Measurements from ENCODE around the gene CHID1.

CHID1 gene

GRCh38 chr11:841981-842369 lies 68.6 kb downstream of the CHID1 start:
- TF ChIP-seq MAX (IDR thresholded peaks at IDR 0.05) (no peak), YY1 (IDR thresholded peaks at IDR 0.05; ENCODE audit: low read depth) (no peak), ZBTB7A (IDR thresholded peaks at IDR 0.05; ENCODE audit: low read depth) (peak; percentile 66; the same call in 1 of the 2 replicates), USF1 (IDR thresholded peaks at IDR 0.05) (no peak), NFIC (IDR thresholded peaks at IDR 0.05) (no peak), TCF12 (IDR thresholded peaks at IDR 0.05; ENCODE audit: low read depth) (no peak), CEBPB (IDR thresholded peaks at IDR 0.05) (no peak)

- TF ChIP-seq YY1 (IDR thresholded peaks at IDR 0.05; ENCODE audit: low read depth), result no peak
- no peak for TF ChIP-seq MAX (IDR thresholded peaks at IDR 0.05)
- no peak for TF ChIP-seq USF1 (IDR thresholded peaks at IDR 0.05)
Measured at GRCh38 chr11:839875-840617, 70.6 kb downstream of the CHID1 start.

- no peak for TF ChIP-seq REST (IDR thresholded peaks at IDR 0.05; ENCODE audit: low read depth)
- TF ChIP-seq ZBTB7A (IDR thresholded peaks at IDR 0.05; ENCODE audit: low read depth), result no peak
- TF ChIP-seq EGR1 (IDR thresholded peaks at IDR 0.05), result no peak
- TF ChIP-seq TCF12 (IDR thresholded peaks at IDR 0.05; ENCODE audit: low read depth), result 0 out of 2 replicates have a peak, but pooled peaks have one; percentile 1
- no peak for TF ChIP-seq CREB1 (IDR thresholded peaks at IDR 0.05; ENCODE audit: low read depth)
- TF ChIP-seq TAF1 (IDR thresholded peaks at IDR 0.05; ENCODE audit: low read depth), result no peak
- TF ChIP-seq NFIC (IDR thresholded peaks at IDR 0.05), result no peak
- TF ChIP-seq USF1 (IDR thresholded peaks at IDR 0.05), result no peak
Measured at GRCh38 chr11:839280-839623, 71.4 kb downstream of the CHID1 start.

- TF ChIP-seq TAF1 (IDR thresholded peaks at IDR 0.05; ENCODE audit: low read depth), result no peak
- TF ChIP-seq USF1 (IDR thresholded peaks at IDR 0.05), result peak; percentile 67
- TF ChIP-seq RAD21 (IDR thresholded peaks at IDR 0.05; ENCODE audit: low read depth), result no peak
- no peak for TF ChIP-seq NFIC (IDR thresholded peaks at IDR 0.05)
- TF ChIP-seq MAX (IDR thresholded peaks at IDR 0.05), result peak; percentile 76; the same call in 1 of the 2 replicates
- no peak for TF ChIP-seq YY1 (IDR thresholded peaks at IDR 0.05; ENCODE audit: low read depth)
- peak; percentile 19; the same call in 1 of the 2 replicates for TF ChIP-seq TEAD4 (IDR thresholded peaks at IDR 0.05)
Measured at GRCh38 chr11:838441-839279, 72.0 kb downstream of the CHID1 start.

- no peak for TF ChIP-seq FOXM1 (IDR thresholded peaks at IDR 0.05; ENCODE audit: borderline replicate concordance, low read depth)
- TF ChIP-seq ZBTB7A (IDR thresholded peaks at IDR 0.05; ENCODE audit: low read depth), result no peak
- TF ChIP-seq MAX (IDR thresholded peaks at IDR 0.05), result no peak
- TF ChIP-seq EP300 (IDR thresholded peaks at IDR 0.05; ENCODE audit: borderline replicate concordance), result no peak
- TF ChIP-seq YY1 (IDR thresholded peaks at IDR 0.05; ENCODE audit: low read depth), result no peak
- TF ChIP-seq TAF1 (IDR thresholded peaks at IDR 0.05; ENCODE audit: low read depth), result no peak
- TF ChIP-seq CREB1 (IDR thresholded peaks at IDR 0.05; ENCODE audit: low read depth), result no peak
- no peak for TF ChIP-seq RAD21 (IDR thresholded peaks at IDR 0.05; ENCODE audit: low read depth)
- no peak for TF ChIP-seq TEAD4 (IDR thresholded peaks at IDR 0.05)
- no peak for TF ChIP-seq TCF12 (IDR thresholded peaks at IDR 0.05; ENCODE audit: low read depth)
- no peak for TF ChIP-seq EGR1 (IDR thresholded peaks at IDR 0.05)
- TF ChIP-seq REST (IDR thresholded peaks at IDR 0.05; ENCODE audit: low read depth), result no peak
Measured at GRCh38 chr11:837990-838307, 72.7 kb downstream of the CHID1 start.
